ENCODE data around the gene LY6G6C. TPM values are rescaled to one million over a fixed set of nuclear protein-coding genes. Genes with fewer than 3 reads are reported as not detected.

LY6G6C gene
- total and polyA plus RNA-seq, 4 experiments from 2014 or later: not detected

GRCh38 chr6:31690231-31691077 lies 31.1 kb downstream of the LY6G6C start:
- Mint-ChIP-seq H3K9me3 (no peaks in the 10 kb centered on the region), H3K4me1 (peaks cover 0 to 3% (median under 1%) of the 10 kb centered on the region in 4 donors), H3K36me3 (peaks cover 25 to 71% of the 10 kb centered on the region in 2 donors), H3K27ac (peak overlapping the region in 6 of 7 donors; percentile 9 to 83 (median 62)), H3K4me3 (no peak overlapping the region), H3K27me3 (no peaks in the 10 kb centered on the region)
- no peaks in the 10 kb centered on the region for H3K9me3 ChIP-seq (ENCODE audit: control insufficient read depth in 1 of 2, low read length in 2 of 2)
- CTCF ChIA-PET (ENCODE audit: partially characterized antibody): interaction anchor here (1.0 to 1.9 kb wide), 8 partner anchors 9 to 185 kb away, joined by 3 to 5 read pairs (median 3); partner anchors contain the start of genes LY6G5C and MPIG6B
- peaks cover 66% of the 10 kb centered on the region for H3K36me3 ChIP-seq (ENCODE audit: insufficient read depth, low read length)
- POLR2A ChIA-PET (ENCODE audit: partially characterized antibody): interaction anchor here (1.0 to 1.6 kb wide), 2 partner anchors 12 to 174 kb away, joined by 3 to 4 read pairs; no protein-coding TSS in a partner anchor
- DNase-seq: no peak
- H3K27ac ChIP-seq (ENCODE audit: low read depth, low read length): no peak overlapping the region
- H3K4me1 ChIP-seq (ENCODE audit: insufficient read depth, low read length): no peaks in the 10 kb centered on the region
- intact Hi-C loops (cut with micrococcal nuclease): no loop called here
- H3K27me3 ChIP-seq (ENCODE audit: insufficient read depth, low read length): no peaks in the 10 kb centered on the region
- no peak overlapping the region for H3K4me3 ChIP-seq (ENCODE audit: low read length in 2 of 2)

- H3K27ac ChIP-seq (ENCODE audit: low read depth, low read length): no peak overlapping the region
- H3K36me3 Mint-ChIP-seq: peaks cover 20 to 61% of the 10 kb centered on the region in 2 donors
Observed at GRCh38 chr6:31689249-31690110, 32.1 kb downstream of the LY6G6C start.

GRCh38 chr6:31687860-31688693 lies 33.5 kb downstream of the LY6G6C start:
- no peak for DNase-seq
- H3K27ac Mint-ChIP-seq: peak overlapping the region in 3 of 7 donors; percentile 7 to 68 (median 48)
- no peaks in the 10 kb centered on the region for H3K9me3 Mint-ChIP-seq
- H3K36me3 ChIP-seq (ENCODE audit: insufficient read depth, low read length): peaks cover 47% of the 10 kb centered on the region
- H3K9me3 ChIP-seq (ENCODE audit: control insufficient read depth in 1 of 2, low read length in 2 of 2): no peaks in the 10 kb centered on the region
- peaks cover 0 to 3% (median under 1%) of the 10 kb centered on the region in 4 donors for H3K4me1 Mint-ChIP-seq
- H3K27me3 ChIP-seq (ENCODE audit: insufficient read depth, low read length): no peaks in the 10 kb centered on the region
- H3K36me3 Mint-ChIP-seq: peaks cover 20 to 55% of the 10 kb centered on the region in 2 donors
- no peaks in the 10 kb centered on the region for H3K27me3 Mint-ChIP-seq
- no peak overlapping the region for H3K27ac ChIP-seq (ENCODE audit: low read depth, low read length)
- POLR2A ChIA-PET (ENCODE audit: partially characterized antibody): interaction anchor here (0.6 to 2.5 kb wide), 2 partner anchors 15 to 143 kb away, joined by 4 to 7 read pairs; partner anchors contain the start of gene ABHD16A
- H3K4me3 ChIP-seq (ENCODE audit: low read length in 2 of 2): no peak overlapping the region
- CTCF ChIA-PET (ENCODE audit: partially characterized antibody): interaction anchor here (0.8 kb wide), 1 partner anchor 142 kb away, joined by 4 read pairs; no protein-coding TSS in a partner anchor
- H3K4me1 ChIP-seq (ENCODE audit: insufficient read depth, low read length): no peaks in the 10 kb centered on the region
- intact Hi-C loops (cut with micrococcal nuclease): no loop called here
- H3K4me3 Mint-ChIP-seq: no peak overlapping the region

More at GRCh38 chr6:31689249-31690110, 32.1 kb downstream of the LY6G6C start:
- peak overlapping the region in 3 of 7 donors; percentile 7 to 64 (median 24) for H3K27ac Mint-ChIP-seq
- intact Hi-C loops (cut with micrococcal nuclease): no loop called here
- H3K27me3 Mint-ChIP-seq: no peaks in the 10 kb centered on the region
- Histone ChIP-seq H3K27me3 (ENCODE audit: insufficient read depth, low read length) (no peaks in the 10 kb centered on the region), H3K4me3 (ENCODE audit: low read length in 2 of 2) (no peak overlapping the region), H3K9me3 (ENCODE audit: control insufficient read depth in 1 of 2, low read length in 2 of 2) (no peaks in the 10 kb centered on the region), H3K36me3 (ENCODE audit: insufficient read depth, low read length) (peaks cover 58% of the 10 kb centered on the region), H3K4me1 (ENCODE audit: insufficient read depth, low read length) (no peaks in the 10 kb centered on the region)
- POLR2A ChIA-PET (ENCODE audit: partially characterized antibody): interaction anchor here (1.6 kb wide), 1 partner anchor 175 kb away, joined by 4 read pairs; no protein-coding TSS in a partner anchor
- H3K4me3 Mint-ChIP-seq: no peak overlapping the region
- H3K9me3 Mint-ChIP-seq: no peaks in the 10 kb centered on the region
- DNase-seq: no peak
- CTCF ChIA-PET (ENCODE audit: partially characterized antibody): interaction anchor here (1.2 to 1.9 kb wide), 3 partner anchors 8 to 36 kb away, joined by 3 to 5 read pairs (median 3); partner anchors contain the start of gene LY6G5C
- peaks cover 0 to 3% (median under 1%) of the 10 kb centered on the region in 4 donors for H3K4me1 Mint-ChIP-seq

GRCh38 chr6:31687321-31687720 lies 34.2 kb downstream of the LY6G6C start:
- Mint-ChIP-seq H3K27ac (peak overlapping the region in 2 of 7 donors; percentile 52 to 64), H3K9me3 (no peaks in the 10 kb centered on the region), H3K4me1 (peaks cover 0 to 2% (median under 1%) of the 10 kb centered on the region in 4 donors), H3K27me3 (no peaks in the 10 kb centered on the region), H3K36me3 (peaks cover 17 to 48% of the 10 kb centered on the region in 2 donors), H3K4me3 (no peak overlapping the region)
- no peaks in the 10 kb centered on the region for H3K9me3 ChIP-seq (ENCODE audit: control insufficient read depth in 1 of 2, low read length in 2 of 2)
- H3K4me3 ChIP-seq (ENCODE audit: low read length in 2 of 2): no peak overlapping the region
- ChIA-PET CTCF (ENCODE audit: partially characterized antibody) (interaction anchor here (0.8 kb wide), 1 partner anchor 142 kb away, joined by 4 read pairs; no protein-coding TSS in a partner anchor), POLR2A (ENCODE audit: partially characterized antibody) (interaction anchor here (2.5 kb wide), 1 partner anchor 16 kb away, joined by 7 read pairs; the partner anchor contains the start of gene ABHD16A)
- intact Hi-C loops (cut with micrococcal nuclease): no loop called here
- H3K36me3 ChIP-seq (ENCODE audit: insufficient read depth, low read length): peaks cover 45% of the 10 kb centered on the region
- H3K27ac ChIP-seq (ENCODE audit: low read depth, low read length): no peak overlapping the region
- no peak for DNase-seq
- H3K27me3 ChIP-seq (ENCODE audit: insufficient read depth, low read length): no peaks in the 10 kb centered on the region
- H3K4me1 ChIP-seq (ENCODE audit: insufficient read depth, low read length): no peaks in the 10 kb centered on the region

- POLR2A ChIA-PET (ENCODE audit: partially characterized antibody): interaction anchor here (2.5 kb wide), 1 partner anchor 17 kb away, joined by 7 read pairs; the partner anchor contains the start of gene ABHD16A
Observed at GRCh38 chr6:31686483-31686882, 35.1 kb downstream of the LY6G6C start.

GRCh38 chr6:31683591-31683990 lies 38.0 kb downstream of the LY6G6C start:
- Histone ChIP-seq H3K4me1 (ENCODE audit: insufficient read depth, low read length) (peaks cover 19% of the 10 kb centered on the region), H3K9me3 (ENCODE audit: control insufficient read depth in 1 of 2, low read length in 2 of 2) (no peaks in the 10 kb centered on the region), H3K4me3 (ENCODE audit: low read length in 2 of 2) (no peak overlapping the region), H3K27ac (ENCODE audit: low read depth, low read length) (no peak overlapping the region), H3K36me3 (ENCODE audit: insufficient read depth, low read length) (peaks cover 22% of the 10 kb centered on the region), H3K27me3 (ENCODE audit: insufficient read depth, low read length) (no peaks in the 10 kb centered on the region)
- ChIA-PET POLR2A (ENCODE audit: partially characterized antibody) (interaction anchor here (1.3 to 1.4 kb wide), 2 partner anchors 131 to 144 kb away, joined by 3 read pairs; partner anchors contain the start of gene HSPA1B), CTCF (ENCODE audit: partially characterized antibody) (no interaction called here)
- DNase-seq: no peak
- Mint-ChIP-seq H3K4me3 (peak overlapping the region in 1 of 8 donors; percentile 25), H3K36me3 (peaks cover 14 to 26% of the 10 kb centered on the region in 2 donors), H3K4me1 (peaks cover 11 to 21% (median 15%) of the 10 kb centered on the region in 4 donors), H3K27me3 (no peaks in the 10 kb centered on the region), H3K27ac (peak overlapping the region in 2 of 7 donors; percentile 65 to 77), H3K9me3 (no peaks in the 10 kb centered on the region)
- intact Hi-C loops (cut with micrococcal nuclease): loop anchor here (5.0 kb wide), 1 partner anchor 54 kb away; the partner anchor contains the start of gene CLIC1

More at GRCh38 chr6:31686483-31686882, 35.1 kb downstream of the LY6G6C start:
- peaks cover 45% of the 10 kb centered on the region for H3K36me3 ChIP-seq (ENCODE audit: insufficient read depth, low read length)
- H3K4me3 ChIP-seq (ENCODE audit: low read length in 2 of 2): no peak overlapping the region
- CTCF ChIA-PET (ENCODE audit: partially characterized antibody): interaction anchor here (1.2 kb wide), 1 partner anchor 144 kb away, joined by 3 read pairs; no protein-coding TSS in a partner anchor
- Mint-ChIP-seq H3K27ac (peak overlapping the region in 3 of 7 donors; percentile 25 to 70 (median 47)), H3K27me3 (no peaks in the 10 kb centered on the region), H3K4me3 (no peak overlapping the region), H3K9me3 (no peaks in the 10 kb centered on the region), H3K36me3 (peaks cover 16 to 46% of the 10 kb centered on the region in 2 donors), H3K4me1 (peaks cover 2 to 5% (median 3%) of the 10 kb centered on the region in 4 donors)
- no peaks in the 10 kb centered on the region for H3K9me3 ChIP-seq (ENCODE audit: control insufficient read depth in 1 of 2, low read length in 2 of 2)
- intact Hi-C loops (cut with micrococcal nuclease): no loop called here
- DNase-seq: no peak
- no peak overlapping the region for H3K27ac ChIP-seq (ENCODE audit: low read depth, low read length)
- H3K27me3 ChIP-seq (ENCODE audit: insufficient read depth, low read length): no peaks in the 10 kb centered on the region
- H3K4me1 ChIP-seq (ENCODE audit: insufficient read depth, low read length): peaks cover 4% of the 10 kb centered on the region
